ENCODE data around the gene BLOC1S1.

The BLOC1S1 gene

GRCh38 chr12:55724940-55725309 is 9.1 kb downstream of the BLOC1S1 start:
- H3K4me3 ChIP-seq (replicated peaks in 1 of 2; ENCODE audit: low read depth in 2 of 2, low read length in 2 of 2): no peak overlapping the region
- no peak for DNase-seq (ENCODE audit: low read depth in 2 of 2)
- TF ChIP-seq, protein P1, sequence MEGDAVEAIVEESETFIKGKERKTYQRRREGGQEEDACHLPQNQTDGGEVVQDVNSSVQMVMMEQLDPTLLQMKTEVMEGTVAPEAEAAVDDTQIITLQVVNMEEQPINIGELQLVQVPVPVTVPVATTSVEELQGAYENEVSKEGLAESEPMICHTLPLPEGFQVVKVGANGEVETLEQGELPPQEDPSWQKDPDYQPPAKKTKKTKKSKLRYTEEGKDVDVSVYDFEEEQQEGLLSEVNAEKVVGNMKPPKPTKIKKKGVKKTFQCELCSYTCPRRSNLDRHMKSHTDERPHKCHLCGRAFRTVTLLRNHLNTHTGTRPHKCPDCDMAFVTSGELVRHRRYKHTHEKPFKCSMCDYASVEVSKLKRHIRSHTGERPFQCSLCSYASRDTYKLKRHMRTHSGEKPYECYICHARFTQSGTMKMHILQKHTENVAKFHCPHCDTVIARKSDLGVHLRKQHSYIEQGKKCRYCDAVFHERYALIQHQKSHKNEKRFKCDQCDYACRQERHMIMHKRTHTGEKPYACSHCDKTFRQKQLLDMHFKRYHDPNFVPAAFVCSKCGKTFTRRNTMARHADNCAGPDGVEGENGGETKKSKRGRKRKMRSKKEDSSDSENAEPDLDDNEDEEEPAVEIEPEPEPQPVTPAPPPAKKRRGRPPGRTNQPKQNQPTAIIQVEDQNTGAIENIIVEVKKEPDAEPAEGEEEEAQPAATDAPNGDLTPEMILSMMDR (IDR thresholded peaks at IDR 0.05; ENCODE audit: low read depth, low read length): no peak

- TF ChIP-seq, protein P1 (IDR thresholded peaks at IDR 0.05; ENCODE audit: low read depth, low read length): no peak
- DNase-seq (ENCODE audit: low read depth in 2 of 2): no peak
- H3K4me3 ChIP-seq (replicated peaks in 1 of 2; ENCODE audit: low read depth in 2 of 2, low read length in 2 of 2): no peak overlapping the region
Measured at GRCh38 chr12:55725556-55725955, 9.7 kb downstream of the BLOC1S1 start.

GRCh38 chr12:55726971-55727370 is 11.1 kb downstream of the BLOC1S1 start:
- DNase-seq (ENCODE audit: low read depth in 2 of 2): no peak
- TF ChIP-seq, protein P1 (IDR thresholded peaks at IDR 0.05; ENCODE audit: low read depth, low read length): no peak
- peak overlapping the region; percentile 83 to 94 for H3K4me3 ChIP-seq (replicated peaks in 1 of 2; ENCODE audit: low read depth in 2 of 2, low read length in 2 of 2)

GRCh38 chr12:55727643-55728185 is 11.9 kb downstream of the BLOC1S1 start:
- peak overlapping the region; percentile 83 to 94 for H3K4me3 ChIP-seq (replicated peaks in 1 of 2; ENCODE audit: low read depth in 2 of 2, low read length in 2 of 2)
- DNase-seq (ENCODE audit: low read depth in 2 of 2): peak; percentile 63 to 74
- TF ChIP-seq, protein P1 (IDR thresholded peaks at IDR 0.05; ENCODE audit: low read depth, low read length): no peak

DNA sequence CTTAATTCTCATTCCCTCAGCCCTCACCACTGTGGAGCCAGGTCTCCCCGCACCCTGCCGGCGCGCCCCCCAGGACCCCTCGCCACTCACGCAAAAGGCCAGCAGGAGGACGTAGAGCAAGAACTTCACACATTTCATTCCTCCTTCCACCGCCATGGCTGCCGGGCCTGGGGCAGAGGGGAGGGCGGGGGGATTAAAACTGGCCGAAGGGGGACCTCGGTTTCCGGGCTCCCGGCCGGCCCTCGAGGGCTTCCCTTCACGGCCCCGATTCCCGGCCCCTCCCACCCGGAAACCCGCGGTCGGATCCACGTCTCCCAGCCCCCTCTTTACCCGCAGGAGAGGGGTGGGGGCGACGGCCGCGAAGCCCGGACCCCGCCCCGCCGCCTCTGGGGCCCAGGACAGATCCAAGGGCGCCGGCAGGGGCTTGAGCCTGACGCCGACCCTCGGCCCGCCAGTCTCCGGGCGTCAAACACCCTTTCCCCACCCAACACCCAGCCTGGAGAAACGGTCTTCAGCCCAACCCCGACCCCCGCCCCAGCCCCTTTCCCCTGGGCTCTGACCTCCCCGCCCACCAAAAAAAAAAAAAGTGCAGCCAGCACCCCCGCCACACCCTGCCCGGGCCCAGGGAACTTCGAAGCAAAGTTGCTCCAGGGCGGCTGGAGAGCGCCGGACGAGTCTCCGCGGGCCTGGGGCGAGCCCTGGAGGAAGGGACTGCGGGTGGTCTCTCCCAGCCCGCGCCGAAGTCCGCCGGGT is 12.5 kb downstream of the BLOC1S1 start:
- TF ChIP-seq, protein P1 (IDR thresholded peaks at IDR 0.05; ENCODE audit: low read depth, low read length): no peak
- peak; percentile 56 to 80 for DNase-seq (ENCODE audit: low read depth in 2 of 2)
- H3K4me3 ChIP-seq (replicated peaks in 1 of 2; ENCODE audit: low read depth in 2 of 2, low read length in 2 of 2): peak overlapping the region; percentile 83 to 94

- H3K4me3 ChIP-seq (replicated peaks in 1 of 2; ENCODE audit: low read depth in 2 of 2, low read length in 2 of 2): peak within 1 kb of the TSS; percentile 83 to 94
- DNase-seq (ENCODE audit: low read depth in 2 of 2): peak; percentile 94 to 96
- TF ChIP-seq, protein P1 (IDR thresholded peaks at IDR 0.05; ENCODE audit: low read depth, low read length): no peak
Measured at GRCh38 chr12:55728939-55729818, 13.3 kb downstream of the BLOC1S1 start, which contains the start of gene CD63. CD63 (minus strand) TSS chr12:55729009; CDS start chr12:55728341, 668 bp downstream.
